Neuronal stem cell (in vitro differentiated cells): Measurements from ENCODE around the gene CCM2L.

ENCODE experiments used
- DNase-seq: peaks from one replicate; pipeline ENCODE4 v3.0.0-alpha.2; 2013; ENCODE audit warnings: low spot score
- H2AFZ ChIP-seq: one replicate; pipeline ENCODE4 v1.6.1; 2013; ENCODE audit warnings: mild to moderate bottlenecking, low read length, inconsistent platforms
- H2AK5ac ChIP-seq: 2 replicates; pipeline ENCODE4 v1.6.1; 2013; ENCODE audit warnings: low read depth, mild to moderate bottlenecking, inconsistent platforms, low read length, moderate library complexity, mixed read lengths
- H2BK120ac ChIP-seq: 2 replicates; pipeline ENCODE4 v1.6.1; 2013; ENCODE audit warnings: low read depth, mild to moderate bottlenecking, inconsistent platforms, low read length, moderate library complexity, mixed read lengths
- H2BK12ac ChIP-seq: one replicate; pipeline ENCODE4 v1.6.1; 2013; ENCODE audit warnings: low read length, inconsistent platforms
- H2BK15ac ChIP-seq: 2 replicates; pipeline ENCODE4 v1.6.1; 2013; ENCODE audit warnings: mild to moderate bottlenecking, low read length, inconsistent platforms, mixed read lengths
- H2BK5ac ChIP-seq: one replicate; pipeline ENCODE4 v1.6.1; 2013; ENCODE audit warnings: inconsistent platforms, mild to moderate bottlenecking, low read length, moderate library complexity
- H3K14ac ChIP-seq: one replicate; pipeline ENCODE4 v1.6.1; 2013; ENCODE audit warnings: low read length, inconsistent platforms
- H3K18ac ChIP-seq: 2 replicates; pipeline ENCODE4 v1.6.1; 2013; ENCODE audit warnings: low read length, inconsistent platforms
- H3K23ac ChIP-seq: 2 replicates; pipeline ENCODE4 v1.6.1; 2013; ENCODE audit warnings: low read depth, mild to moderate bottlenecking, mixed read lengths, low read length, inconsistent platforms; ENCODE audit not compliant: poor library complexity
- H3K27ac ChIP-seq: replicated peaks from 3 replicates; pipeline ENCODE4 v1.5.1; 2013; ENCODE audit warnings: low read length, inconsistent platforms
- H3K27me3 ChIP-seq, 3 experiments: 2 replicates each; pipeline ENCODE4 v1.6.1; 2013; ENCODE audit warnings: low read length in 3 of 3, mild to moderate bottlenecking in 2 of 3, inconsistent platforms in 1 of 3, low read depth in 1 of 3, mixed read lengths in 1 of 3, moderate library complexity in 1 of 3; ENCODE audit not compliant: control insufficient read depth in 3 of 3, insufficient read depth in 3 of 3
- H3K36me3 ChIP-seq, 2 donors: replicated peaks in 1 of 2; 2 replicates each; pipeline ENCODE4 v1.6.1; 2013; ENCODE audit warnings: low read length in 2 of 2; ENCODE audit not compliant: control insufficient read depth in 2 of 2, insufficient read depth in 2 of 2
- H3K4ac ChIP-seq: 2 replicates; pipeline ENCODE4 v1.6.1; 2013; ENCODE audit warnings: inconsistent platforms, mild to moderate bottlenecking, low read length, moderate library complexity
- H3K4me1 ChIP-seq, 2 donors: 1 replicate in 1 of 2; 2 replicates in 1 of 2; pipeline ENCODE4 v1.6.1; 2013; ENCODE audit warnings: low read length in 2 of 2, low read depth in 1 of 2; ENCODE audit not compliant: control insufficient read depth in 2 of 2, insufficient read depth in 1 of 2
- H3K4me2 ChIP-seq: one replicate; pipeline ENCODE4 v1.6.1; 2013; ENCODE audit warnings: mild to moderate bottlenecking, low read length, inconsistent platforms; ENCODE audit not compliant: insufficient read depth, poor library complexity, severe bottlenecking
- H3K4me3 ChIP-seq, 2 donors: 2 replicates each; pipeline ENCODE4 v1.5.1; 2013; ENCODE audit warnings: low read length in 2 of 2, mild to moderate bottlenecking in 2 of 2, inconsistent platforms in 1 of 2, moderate library complexity in 1 of 2
- H3K79me1 ChIP-seq: one replicate; pipeline ENCODE4 v1.6.1; 2013; ENCODE audit warnings: low read depth, mild to moderate bottlenecking, inconsistent platforms, low read length, moderate library complexity
- H3K9ac ChIP-seq: one replicate; pipeline ENCODE4 v1.6.1; 2013; ENCODE audit warnings: mild to moderate bottlenecking, low read depth, low read length, inconsistent platforms; ENCODE audit not compliant: poor library complexity
- H3K9me3 ChIP-seq, 2 donors: replicated peaks in 1 of 2; 2 replicates each; pipeline versions ENCODE3 to v1.6.1; 2013; ENCODE audit warnings: low read length in 2 of 2, mild to moderate bottlenecking in 2 of 2, inconsistent platforms in 1 of 2, low read depth in 1 of 2, mixed read lengths in 1 of 2, moderate library complexity in 1 of 2; ENCODE audit not compliant: control insufficient read depth in 2 of 2, insufficient read depth in 1 of 2
- H4K8ac ChIP-seq: one replicate; pipeline ENCODE4 v1.6.1; 2013; ENCODE audit warnings: low read depth, mild to moderate bottlenecking, inconsistent platforms, low read length, moderate library complexity
- H4K91ac ChIP-seq: one replicate; pipeline ENCODE4 v1.6.1; 2013; ENCODE audit warnings: low read length, low read depth, mild to moderate bottlenecking, inconsistent platforms; ENCODE audit not compliant: poor library complexity
- WGBS, 2 donors: extraction: QIAGEN DNeasy Blood & Tissue Kit; methylation state at CpG; one replicate each; pipeline ENCODE4 v1.1.7; 2013; ENCODE audit warnings: missing lambda C conversion rate in 2 of 2, mixed read lengths in 1 of 2; ENCODE audit not compliant: insufficient read length in 2 of 2, insufficient replicate concordance in 1 of 2; ENCODE audit errors: extremely low coverage in 2 of 2; 5-methylcytosine and 5-hydroxymethylcytosine counted together

CCM2L gene

GRCh38 chr20:32009564-32009963, 674 bp upstream of the CCM2L start:
- H2BK120ac ChIP-seq, result no peak overlapping the region
- no peak overlapping the region for H3K23ac ChIP-seq
- no peaks in the 10 kb centered on the region for H3K79me1 ChIP-seq
- WGBS, 2 donors, result no CpG with 5 or more reads among the region's 7 CpGs
- no peak overlapping the region for H3K4me3 ChIP-seq
- H2BK5ac ChIP-seq, result peak overlapping the region; percentile 85
- H3K27me3 ChIP-seq, result peaks cover 0 to 3% (median 0%) of the 10 kb centered on the region in 3 experiments
- no peak overlapping the region for H2AFZ ChIP-seq
- H2BK15ac ChIP-seq, result no peak overlapping the region
- H3K27ac ChIP-seq, result no peak overlapping the region
- no peak overlapping the region for H2BK12ac ChIP-seq
- no peak overlapping the region for H4K91ac ChIP-seq
- H3K14ac ChIP-seq, result no peak overlapping the region
- no peak overlapping the region for H3K18ac ChIP-seq
- no peaks in the 10 kb centered on the region for H3K36me3 ChIP-seq
- H3K9ac ChIP-seq, result no peak overlapping the region
- H4K8ac ChIP-seq, result no peak overlapping the region
- no peaks in the 10 kb centered on the region for H3K9me3 ChIP-seq
- no peak for DNase-seq
- no peak overlapping the region for H3K4me2 ChIP-seq
- no peak overlapping the region for H3K4ac ChIP-seq
- peak overlapping the region; percentile 40 for H2AK5ac ChIP-seq
- peaks cover 6 to 11% of the 10 kb centered on the region in 2 donors for H3K4me1 ChIP-seq

DNA sequence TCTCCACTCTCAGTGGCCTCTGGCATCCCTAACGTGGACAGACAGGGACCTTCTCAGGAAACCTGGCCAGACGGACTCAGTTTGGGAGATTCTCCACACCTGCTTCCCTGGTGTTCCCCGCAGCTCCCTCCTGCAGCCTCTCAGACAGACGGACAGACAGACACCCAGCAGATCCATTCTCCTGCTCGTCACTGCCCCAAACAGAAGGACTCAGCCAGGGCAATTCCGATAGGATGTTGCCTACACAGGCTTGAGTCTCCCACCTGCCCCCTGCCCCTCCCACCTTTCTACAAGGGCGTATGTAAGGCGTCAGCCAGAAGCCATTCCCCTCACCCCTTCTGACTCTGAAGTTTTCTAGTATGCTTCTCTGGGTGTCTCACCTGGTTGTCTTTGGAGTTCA, 428 bp downstream of the CCM2L start:
- DNase-seq, result no peak
- Histone ChIP-seq H3K79me1 (no peaks in the 10 kb centered on the region), H3K4me2 (no peak overlapping the region), H3K18ac (no peak overlapping the region), H2AFZ (no peak overlapping the region), H3K27me3 (peaks cover 0 to 14% (median 0%) of the 10 kb centered on the region in 3 experiments), H3K14ac (no peak overlapping the region), H3K36me3 (no peaks in the 10 kb centered on the region), H2BK15ac (no peak overlapping the region), H3K9ac (no peak overlapping the region), H3K27ac (no peak overlapping the region), H4K91ac (no peak overlapping the region), H2BK12ac (no peak overlapping the region), H2BK5ac (no peak overlapping the region), H2BK120ac (no peak overlapping the region), H3K4me1 (peaks cover 6 to 11% of the 10 kb centered on the region in 2 donors), H4K8ac (no peak overlapping the region), H3K23ac (no peak overlapping the region), H3K4me3 (peak overlapping the region in 1 of 2 donors; percentile 56), H3K9me3 (no peaks in the 10 kb centered on the region), H3K4ac (no peak overlapping the region), H2AK5ac (no peak overlapping the region)
- WGBS, 2 donors, result no CpG with 5 or more reads among the region's 8 CpGs

DNA sequence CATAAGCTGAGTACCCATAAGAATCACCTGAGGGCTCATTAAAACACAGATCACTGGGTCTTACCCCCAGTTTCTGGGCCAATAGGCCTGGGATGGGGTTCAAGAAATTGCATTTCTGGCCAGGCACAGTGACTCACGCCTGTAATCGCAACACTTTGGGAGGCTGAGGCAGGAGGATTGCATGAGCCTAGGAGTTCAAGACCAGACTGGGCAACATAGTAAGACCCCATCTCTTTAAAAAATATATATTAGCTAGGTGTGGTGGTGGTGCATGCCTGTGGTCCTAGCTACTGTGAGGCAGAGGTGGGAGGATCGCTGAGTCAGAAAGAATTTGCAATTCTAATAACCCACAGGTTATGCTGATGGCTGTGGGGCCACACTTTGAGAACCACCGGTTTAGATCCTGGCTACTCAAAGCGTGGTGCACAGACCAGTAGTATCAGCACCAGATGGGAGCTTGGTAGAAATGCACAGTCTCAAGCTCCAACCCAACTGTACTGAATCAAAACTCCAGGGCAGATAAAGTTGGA, 2.0 kb downstream of the CCM2L start:
- no peak overlapping the region for H2BK5ac ChIP-seq
- no peak overlapping the region for H4K91ac ChIP-seq
- H4K8ac ChIP-seq, result no peak overlapping the region
- peak overlapping the region; percentile 60 for H3K14ac ChIP-seq
- no peak overlapping the region for H3K23ac ChIP-seq
- H3K4ac ChIP-seq, result no peak overlapping the region
- H3K27me3 ChIP-seq, result peaks cover 0 to 19% (median 0%) of the 10 kb centered on the region in 3 experiments
- no peak overlapping the region for H3K4me2 ChIP-seq
- no peak overlapping the region for H2BK12ac ChIP-seq
- H2AK5ac ChIP-seq, result no peak overlapping the region
- no peaks in the 10 kb centered on the region for H3K79me1 ChIP-seq
- no CpG with 5 or more reads among the region's 5 CpGs for WGBS, 2 donors
- no peak for DNase-seq
- H3K18ac ChIP-seq, result no peak overlapping the region
- peaks cover 3 to 6% of the 10 kb centered on the region in 2 donors for H3K4me1 ChIP-seq
- no peak overlapping the region for H2BK120ac ChIP-seq
- no peak overlapping the region for H3K4me3 ChIP-seq
- no peaks in the 10 kb centered on the region for H3K36me3 ChIP-seq
- H2BK15ac ChIP-seq, result no peak overlapping the region
- no peak overlapping the region for H2AFZ ChIP-seq
- H3K9me3 ChIP-seq, result no peaks in the 10 kb centered on the region
- no peak overlapping the region for H3K9ac ChIP-seq
- H3K27ac ChIP-seq, result no peak overlapping the region

DNA sequence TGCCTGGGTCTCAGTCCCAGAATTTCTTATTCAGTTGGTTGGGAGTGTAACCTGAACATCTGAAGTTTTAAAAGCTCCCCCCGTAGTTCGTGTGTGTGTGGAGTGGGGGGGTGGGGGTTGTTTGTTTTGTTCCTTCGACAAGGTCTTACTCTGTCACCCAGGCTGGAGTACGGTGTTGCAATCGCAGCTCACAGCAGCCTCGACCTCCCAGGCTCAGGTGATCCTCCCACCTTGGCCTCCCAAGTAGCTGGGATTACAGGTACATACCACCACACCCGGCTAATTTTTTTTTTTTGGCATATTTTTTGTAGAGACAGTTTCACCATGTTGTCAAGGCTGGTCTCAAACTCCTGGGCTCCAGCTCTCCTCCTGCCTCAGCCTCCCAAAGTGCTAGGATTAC, 3.1 kb downstream of the CCM2L start:
- Histone ChIP-seq H3K9ac (no peak overlapping the region), H3K27me3 (peaks cover 0 to 28% (median 8%) of the 10 kb centered on the region in 3 experiments), H4K8ac (no peak overlapping the region)

More for the DNA sequence above, 3.1 kb downstream of the CCM2L start:
- Histone ChIP-seq H3K18ac (no peak overlapping the region), H3K4ac (no peak overlapping the region), H3K14ac (no peak overlapping the region), H3K4me2 (no peak overlapping the region), H3K36me3 (no peaks in the 10 kb centered on the region), H3K27ac (no peak overlapping the region), H2BK15ac (no peak overlapping the region), H4K91ac (no peak overlapping the region), H2AK5ac (no peak overlapping the region), H3K9me3 (no peaks in the 10 kb centered on the region), H3K79me1 (no peaks in the 10 kb centered on the region), H2BK5ac (no peak overlapping the region), H2AFZ (no peak overlapping the region), H3K4me3 (no peak overlapping the region), H2BK120ac (no peak overlapping the region), H2BK12ac (no peak overlapping the region), H3K23ac (no peak overlapping the region), H3K4me1 (peaks cover 2 to 6% of the 10 kb centered on the region in 2 donors)
- WGBS, 2 donors, result no CpG with 5 or more reads among the region's 7 CpGs
- DNase-seq, result no peak
